HG03025 (cell line): ENCODE data around the gene MAP2K2.
"Not testable (repeated sequence)": the region's sequence is repeated elsewhere in the genome, so short reads cannot be mapped to it uniquely, and the experiment has no call there.

Source experiments
- ATAC-seq: cut with Tn5 transposase; IDR thresholded peaks from one replicate; pipeline ENCODE4 v1.9.1; 2021; ENCODE audit warnings: mild to moderate bottlenecking, moderate library complexity; ENCODE audit not compliant: unreplicated experiment, low FRiP score

The MAP2K2 gene

DNA sequence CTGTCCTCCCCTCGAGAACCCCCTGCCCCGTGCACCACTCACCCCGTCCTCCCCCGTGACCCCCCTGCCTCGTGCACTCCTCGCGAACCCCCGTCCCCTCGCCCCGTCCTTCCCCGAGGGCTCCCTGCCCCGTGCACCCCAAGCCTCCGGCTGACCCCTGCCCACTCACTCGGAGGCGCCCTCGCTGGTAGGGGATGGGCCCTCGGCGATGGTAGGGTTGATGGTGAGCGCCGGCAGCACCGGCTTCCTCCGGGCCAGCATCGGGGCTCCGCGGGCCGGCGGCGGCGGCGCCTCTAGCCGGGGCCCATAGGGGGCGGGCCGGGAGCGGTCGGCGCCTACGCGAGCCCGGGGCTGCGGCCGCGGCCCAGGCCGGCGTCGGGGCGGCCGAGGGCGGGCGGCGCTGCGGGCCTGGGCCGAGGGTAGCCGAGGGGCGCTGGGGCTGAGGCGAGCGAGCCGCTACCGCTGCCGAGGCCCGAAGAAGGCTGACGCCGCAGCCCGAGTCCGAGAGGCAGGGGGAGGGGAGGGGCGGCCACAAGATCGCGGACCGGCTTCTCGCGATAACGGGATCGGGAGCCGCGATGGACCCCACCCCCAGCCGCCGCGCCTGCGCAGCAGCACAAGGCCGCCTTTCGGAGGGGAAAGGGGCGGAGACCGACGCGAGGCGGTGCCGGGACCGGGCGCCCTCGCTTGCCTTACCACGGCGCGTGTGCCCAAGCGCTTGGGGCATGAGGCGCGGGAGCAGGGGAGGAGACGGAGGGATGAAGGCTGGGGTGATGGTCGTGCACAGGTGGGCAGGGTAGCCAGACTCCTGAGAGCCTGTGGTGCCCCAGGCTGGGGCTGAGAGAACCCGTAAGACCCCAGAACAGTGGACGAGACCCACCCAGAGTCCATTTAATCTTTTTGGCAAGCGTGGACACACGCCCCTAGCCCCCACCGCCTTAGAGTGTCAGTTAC lies at the start of gene MAP2K2:
TSS of gene MAP2K2 (minus strand) at position 508 of the 954 bp plus-strand sequence. CDS start at position 261, 247 bp downstream.
- no peak for ATAC-seq

DNA sequence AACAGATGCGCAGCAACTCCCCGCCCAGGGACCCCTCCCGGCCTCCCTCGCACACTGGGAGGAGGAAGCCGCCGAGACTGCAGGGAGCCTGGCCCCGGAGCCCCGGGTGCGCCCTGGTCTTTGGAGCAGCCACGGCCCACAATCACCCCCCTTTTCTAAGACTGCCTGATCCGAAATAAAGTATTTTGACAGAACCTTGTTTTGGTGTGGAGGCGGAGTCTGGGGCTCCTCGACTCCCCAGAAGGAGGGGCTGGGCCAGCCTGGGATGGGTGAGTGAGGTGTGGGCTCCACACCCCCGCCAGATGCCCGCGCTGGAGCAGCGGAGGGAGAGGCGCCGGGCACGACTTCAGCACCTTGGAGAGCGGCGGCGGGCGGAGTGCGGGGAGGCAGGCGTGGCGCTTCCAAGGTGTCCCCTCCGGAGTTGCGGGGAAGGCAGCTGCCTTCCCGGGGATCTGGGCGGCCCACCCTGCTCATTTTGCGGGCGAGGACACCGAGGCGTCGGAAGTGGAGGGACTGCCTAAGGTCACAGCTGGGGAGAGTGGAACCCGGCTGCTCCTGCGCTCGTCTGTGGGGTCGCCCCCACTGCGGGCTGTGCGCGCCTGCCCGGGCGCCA lies 49.0 kb upstream of the MAP2K2 start:
- no peak for ATAC-seq

GRCh38 chr19:4171676-4172075 lies 47.8 kb upstream of the MAP2K2 start:
- no peak for ATAC-seq

GRCh38 chr19:4164262-4164661 lies 40.3 kb upstream of the MAP2K2 start:
- no peak for ATAC-seq

DNA sequence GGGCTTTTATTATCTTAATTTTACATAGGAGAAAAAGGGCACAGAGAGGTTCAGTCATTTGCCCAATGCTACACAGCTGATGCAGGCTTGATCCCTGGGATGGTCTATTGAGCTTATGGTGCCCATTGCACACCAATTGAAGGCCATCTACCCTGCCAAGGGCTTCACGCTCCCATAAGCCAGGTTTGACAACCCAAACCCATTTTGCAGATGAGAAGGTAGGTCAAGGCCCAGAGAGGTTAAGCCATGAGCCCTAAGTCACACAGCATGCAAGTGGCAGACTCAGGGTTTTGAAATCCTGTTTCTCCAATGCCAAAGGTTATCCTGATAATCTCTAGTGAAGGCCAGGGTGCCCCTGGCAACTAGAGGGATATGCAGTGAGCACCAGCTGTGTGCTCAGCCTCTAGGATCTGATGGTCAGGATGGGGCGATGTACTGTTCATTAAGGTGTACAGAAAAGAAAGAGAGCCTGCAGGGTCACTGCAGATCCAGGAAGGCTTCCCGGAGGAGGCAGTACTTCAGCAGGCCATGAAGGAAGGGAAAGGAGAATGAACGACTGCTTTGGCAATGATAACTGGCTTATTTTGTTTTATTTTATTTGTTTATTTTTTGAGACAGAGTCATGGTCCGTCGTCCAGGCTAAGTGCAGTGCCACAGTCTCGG lies 37.6 kb upstream of the MAP2K2 start:
- ATAC-seq, result no peak

GRCh38 chr19:4157971-4158370 lies 34.0 kb upstream of the MAP2K2 start:
- ATAC-seq, result not testable (repeated sequence)

- ATAC-seq, result no peak
Measured at GRCh38 chr19:4157164-4157563, 33.2 kb upstream of the MAP2K2 start.

- no peak for ATAC-seq
Measured at GRCh38 chr19:4154571-4155312, 30.8 kb upstream of the MAP2K2 start.

GRCh38 chr19:4152241-4152998 lies 28.5 kb upstream of the MAP2K2 start:
- ATAC-seq, result no peak

DNA sequence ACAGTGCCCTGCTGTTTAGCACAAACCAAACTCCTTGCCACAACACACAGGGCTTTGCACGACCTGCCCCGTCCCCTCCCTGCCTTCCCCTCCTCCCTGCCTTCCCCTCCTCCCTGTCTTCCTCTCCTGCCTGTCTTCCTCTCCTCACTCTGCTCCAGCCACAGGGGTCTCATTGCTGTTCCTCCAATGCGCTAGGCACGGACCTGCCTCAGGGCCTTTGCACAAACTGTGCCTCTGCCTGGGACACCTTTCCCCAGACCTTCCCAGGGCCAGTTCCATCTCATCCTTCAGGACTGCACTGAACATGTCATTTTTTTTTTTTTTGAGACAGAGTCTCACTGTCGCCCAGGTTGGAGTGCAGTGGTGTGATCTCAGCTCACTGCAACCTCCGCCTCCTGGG lies 27.7 kb upstream of the MAP2K2 start:
- ATAC-seq, result no peak

DNA sequence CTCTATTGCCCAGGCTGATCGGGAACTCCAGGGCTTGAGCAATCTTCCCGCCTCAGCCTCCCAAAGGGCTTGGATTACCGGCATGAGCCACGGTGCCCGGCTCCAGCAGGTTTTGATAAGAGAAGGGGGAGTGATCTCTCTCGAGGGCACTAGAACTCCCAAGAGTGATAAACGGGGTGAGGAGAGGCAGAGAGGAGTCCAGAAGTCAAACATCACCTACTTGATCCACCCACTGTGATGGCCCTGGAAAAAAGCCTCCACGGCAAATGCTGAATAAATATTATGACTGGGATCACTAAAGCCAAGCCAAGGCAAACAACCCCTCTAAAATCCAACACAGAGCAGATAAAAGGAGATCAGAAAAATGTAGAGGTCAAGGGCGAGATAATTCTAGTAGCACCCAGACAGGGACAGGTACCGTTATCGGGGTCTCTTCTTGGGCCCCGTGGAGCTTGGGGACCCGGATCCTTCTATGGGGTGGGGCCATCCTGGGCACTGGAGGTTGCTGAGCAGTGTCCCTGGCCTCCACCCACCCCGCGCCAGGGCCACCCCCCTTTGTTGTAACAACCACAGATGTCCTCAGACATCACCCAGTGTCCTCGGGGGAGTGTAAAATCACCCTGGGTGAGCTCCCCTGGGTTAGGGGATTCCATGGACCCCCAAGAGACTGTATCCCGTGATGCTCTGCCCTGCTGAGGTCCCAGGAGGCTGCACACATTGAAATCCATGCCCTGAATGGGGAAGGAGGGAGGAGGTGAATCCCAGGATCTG lies 25.8 kb upstream of the MAP2K2 start:
- ATAC-seq, result no peak

DNA sequence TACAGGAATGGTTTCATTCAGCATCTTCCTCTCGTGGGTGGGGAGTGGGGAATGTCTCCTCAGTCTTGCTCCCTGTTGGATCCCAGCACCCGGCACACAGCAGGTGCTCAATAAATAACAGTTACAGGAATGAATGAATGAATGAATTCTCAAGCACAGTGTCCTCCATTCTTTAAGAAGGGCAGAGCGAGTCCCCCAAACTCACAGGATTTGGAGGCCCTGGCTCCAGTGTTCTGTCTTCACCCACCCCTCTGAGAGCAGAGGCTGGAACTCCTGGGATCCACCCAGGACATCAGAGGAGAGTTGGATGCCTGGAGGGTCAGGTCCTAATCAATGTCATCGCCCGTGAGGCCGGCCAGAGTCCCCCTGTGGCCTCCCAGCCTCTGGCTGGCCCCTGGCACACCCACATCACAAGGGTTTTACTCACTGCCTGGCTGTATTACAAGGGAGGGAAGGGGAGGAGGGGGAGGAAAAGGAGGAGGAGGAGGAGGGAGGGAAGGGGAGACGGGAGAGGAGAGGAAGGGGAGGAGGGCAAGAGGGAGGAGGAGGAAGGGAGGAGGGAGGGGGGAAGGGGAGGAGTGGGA lies 20.8 kb upstream of the MAP2K2 start:
- ATAC-seq, result no peak

- not testable (repeated sequence) for ATAC-seq
Measured at GRCh38 chr19:4142916-4143315, 19.0 kb upstream of the MAP2K2 start.

DNA sequence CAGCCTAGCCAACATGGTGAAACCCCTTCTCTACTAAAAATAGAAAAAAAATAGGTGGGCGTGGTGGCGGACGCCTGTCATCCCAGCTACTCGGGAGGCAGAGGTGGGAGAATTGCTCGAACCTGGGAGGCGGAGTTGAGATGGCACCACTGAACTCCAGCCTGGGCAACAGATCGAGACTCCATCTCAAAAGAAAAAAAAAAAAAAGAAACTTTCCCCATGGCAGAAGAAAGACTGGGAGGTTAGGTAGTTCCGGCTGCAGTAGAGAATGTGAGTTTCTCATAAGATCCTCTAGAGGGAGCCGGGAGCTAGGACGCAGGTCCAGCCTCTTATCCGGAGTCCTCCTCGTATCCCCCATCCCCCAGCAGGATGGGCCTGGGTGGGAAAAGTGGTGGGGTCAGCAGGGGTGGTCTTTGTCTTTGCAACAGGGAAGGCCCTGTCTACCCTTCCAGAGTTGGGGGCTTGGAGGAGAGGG lies 16.4 kb upstream of the MAP2K2 start:
- ATAC-seq, result no peak

GRCh38 chr19:4139614-4140236 lies 15.8 kb upstream of the MAP2K2 start:
- ATAC-seq, result no peak

DNA sequence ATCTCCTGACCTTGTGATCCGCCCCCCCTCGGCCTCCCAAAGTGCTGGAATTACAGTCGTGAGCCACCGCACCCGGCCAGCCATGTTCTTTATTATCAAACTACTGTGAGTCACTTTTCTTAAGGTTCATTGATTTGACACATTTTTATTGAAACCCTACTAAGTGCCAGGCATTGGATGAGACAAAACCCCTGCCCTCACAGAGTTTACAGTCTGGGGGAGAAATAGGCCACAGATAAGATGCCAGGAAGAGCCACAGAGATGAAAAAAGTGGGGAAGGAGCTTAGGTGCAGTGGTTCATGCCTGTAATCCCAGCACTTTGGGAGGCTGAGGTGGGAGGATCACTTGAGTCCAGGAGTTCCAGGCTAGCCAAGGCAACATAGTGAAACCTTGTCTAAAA lies 14.5 kb upstream of the MAP2K2 start:
- ATAC-seq, result no peak

- ATAC-seq, result no peak
Measured at GRCh38 chr19:4136680-4137088, 12.8 kb upstream of the MAP2K2 start.

DNA sequence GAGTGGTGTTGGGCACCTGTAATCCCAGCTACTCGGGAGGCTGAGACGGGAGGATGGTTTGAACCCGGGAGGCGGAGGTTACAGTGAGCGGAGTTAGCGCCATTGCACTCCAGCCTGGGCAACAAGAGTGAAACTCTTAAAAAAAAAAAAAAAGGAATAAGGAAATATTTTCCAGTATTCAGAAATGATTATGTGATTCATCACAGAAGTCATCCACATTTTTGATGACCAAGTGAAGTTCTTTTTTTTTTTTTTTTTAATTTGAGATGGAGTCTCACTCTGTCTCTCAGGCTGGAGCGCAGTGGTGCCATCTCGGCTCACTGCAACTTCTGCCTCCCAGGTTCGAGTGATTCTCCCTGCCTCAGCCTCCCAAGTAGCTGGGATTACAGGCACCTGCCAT lies 11.5 kb upstream of the MAP2K2 start:
- not testable (repeated sequence) for ATAC-seq
